ENCODE results near the gene ADD1. TPM values are rescaled to one million over a fixed set of nuclear protein-coding genes. Genes with fewer than 3 reads are reported as not detected.

The ADD1 gene
- total and polyA plus RNA-seq, 4 donors: 127 to 400 (median 268) TPM

- 15 to 30% methylated on average over 21 of the region's 21 CpGs for WGBS, 2 donors
Measured at GRCh38 chr4:2811830-2812611, 31.6 kb upstream of the ADD1 start.

GRCh38 chr4:2812612-2813354 lies 30.9 kb upstream of the ADD1 start:
- WGBS, 2 donors: 21 to 37% methylated on average over 20 of the region's 20 CpGs
- no peak for TF ChIP-seq CTCF (IDR thresholded peaks at IDR 0.05; ENCODE audit: control extremely low read depth, extremely low read depth)
- H3K27me3 ChIP-seq (ENCODE audit: control insufficient read depth in 3 of 3, insufficient read depth in 3 of 3, low read length in 2 of 3): no peaks in the 10 kb centered on the region
- peak overlapping the region; percentile 54 to 88 for H3K27ac ChIP-seq (ENCODE audit: low read depth in 1 of 2, low read length in 1 of 2)
- H3K36me3 ChIP-seq (ENCODE audit: control insufficient read depth in 4 of 4, insufficient read depth in 4 of 4, low read length in 4 of 4): peaks cover 0 to 13% (median 0%) of the 10 kb centered on the region in 4 donors
- no peak overlapping the region for H3K9ac ChIP-seq (ENCODE audit: insufficient read depth in 1 of 2, low read length in 2 of 2)
- peak overlapping the region; percentile 42 for H3K4me3 ChIP-seq
- DNase-seq: no peak
- peak; percentile 32 for ATAC-seq (ENCODE audit: insufficient read depth, low FRiP score)
- H3K9me3 ChIP-seq (ENCODE audit: control insufficient read depth in 4 of 4, insufficient read depth in 3 of 4, low read length in 3 of 4): no peaks in the 10 kb centered on the region
- peaks cover 0 to 57% (median 18%) of the 10 kb centered on the region in 5 donors for H3K4me1 ChIP-seq (ENCODE audit: control insufficient read depth in 5 of 5, insufficient read depth in 5 of 5, low read length in 5 of 5)

More at GRCh38 chr4:2811830-2812611, 31.6 kb upstream of the ADD1 start:
- peaks cover 0 to 13% (median 0%) of the 10 kb centered on the region in 4 donors for H3K36me3 ChIP-seq (ENCODE audit: control insufficient read depth in 4 of 4, insufficient read depth in 4 of 4, low read length in 4 of 4)
- peak; percentile 76 for ATAC-seq (ENCODE audit: insufficient read depth, low FRiP score)
- TF ChIP-seq CTCF (IDR thresholded peaks at IDR 0.05; ENCODE audit: control extremely low read depth, extremely low read depth): no peak
- peak overlapping the region; percentile 54 to 88 for H3K27ac ChIP-seq (ENCODE audit: low read depth in 1 of 2, low read length in 1 of 2)
- H3K9me3 ChIP-seq (ENCODE audit: control insufficient read depth in 4 of 4, insufficient read depth in 3 of 4, low read length in 3 of 4): no peaks in the 10 kb centered on the region
- no peaks in the 10 kb centered on the region for H3K27me3 ChIP-seq (ENCODE audit: control insufficient read depth in 3 of 3, insufficient read depth in 3 of 3, low read length in 2 of 3)
- peaks cover 0 to 57% (median 20%) of the 10 kb centered on the region in 5 donors for H3K4me1 ChIP-seq (ENCODE audit: control insufficient read depth in 5 of 5, insufficient read depth in 5 of 5, low read length in 5 of 5)
- peak overlapping the region; percentile 42 for H3K4me3 ChIP-seq
- peak in 2 of 3 donors; percentile 61 to 68 for DNase-seq
- H3K9ac ChIP-seq (ENCODE audit: insufficient read depth in 1 of 2, low read length in 2 of 2): no peak overlapping the region

GRCh38 chr4:2813446-2814405 lies 29.9 kb upstream of the ADD1 start:
- TF ChIP-seq CTCF (IDR thresholded peaks at IDR 0.05; ENCODE audit: control extremely low read depth, extremely low read depth): no peak
- H3K4me1 ChIP-seq (ENCODE audit: control insufficient read depth in 5 of 5, insufficient read depth in 5 of 5, low read length in 5 of 5): peaks cover 0 to 58% (median 22%) of the 10 kb centered on the region in 5 donors
- H3K9me3 ChIP-seq (ENCODE audit: control insufficient read depth in 4 of 4, insufficient read depth in 3 of 4, low read length in 3 of 4): no peaks in the 10 kb centered on the region
- 79 to 82% methylated on average over 17 of the region's 17 CpGs for WGBS, 2 donors
- no peak for DNase-seq
- peak overlapping the region in 1 of 2 donors; percentile 37 for H3K27ac ChIP-seq (ENCODE audit: low read depth in 1 of 2, low read length in 1 of 2)
- no peak overlapping the region for H3K9ac ChIP-seq (ENCODE audit: insufficient read depth in 1 of 2, low read length in 2 of 2)
- H3K36me3 ChIP-seq (ENCODE audit: control insufficient read depth in 4 of 4, insufficient read depth in 4 of 4, low read length in 4 of 4): peaks cover 0 to 13% (median 0%) of the 10 kb centered on the region in 4 donors
- no peak for ATAC-seq (ENCODE audit: insufficient read depth, low FRiP score)
- no peaks in the 10 kb centered on the region for H3K27me3 ChIP-seq (ENCODE audit: control insufficient read depth in 3 of 3, insufficient read depth in 3 of 3, low read length in 2 of 3)
- peak overlapping the region; percentile 41 for H3K4me3 ChIP-seq
